Measurements from ENCODE around the gene NUMB. TPM values are rescaled to one million over a fixed set of nuclear protein-coding genes. Genes with fewer than 3 reads are reported as not detected.

NUMB gene
- total RNA-seq, 4 donors from 2014 or later, result 27.7 to 52.8 (median 34.2) TPM

DNA sequence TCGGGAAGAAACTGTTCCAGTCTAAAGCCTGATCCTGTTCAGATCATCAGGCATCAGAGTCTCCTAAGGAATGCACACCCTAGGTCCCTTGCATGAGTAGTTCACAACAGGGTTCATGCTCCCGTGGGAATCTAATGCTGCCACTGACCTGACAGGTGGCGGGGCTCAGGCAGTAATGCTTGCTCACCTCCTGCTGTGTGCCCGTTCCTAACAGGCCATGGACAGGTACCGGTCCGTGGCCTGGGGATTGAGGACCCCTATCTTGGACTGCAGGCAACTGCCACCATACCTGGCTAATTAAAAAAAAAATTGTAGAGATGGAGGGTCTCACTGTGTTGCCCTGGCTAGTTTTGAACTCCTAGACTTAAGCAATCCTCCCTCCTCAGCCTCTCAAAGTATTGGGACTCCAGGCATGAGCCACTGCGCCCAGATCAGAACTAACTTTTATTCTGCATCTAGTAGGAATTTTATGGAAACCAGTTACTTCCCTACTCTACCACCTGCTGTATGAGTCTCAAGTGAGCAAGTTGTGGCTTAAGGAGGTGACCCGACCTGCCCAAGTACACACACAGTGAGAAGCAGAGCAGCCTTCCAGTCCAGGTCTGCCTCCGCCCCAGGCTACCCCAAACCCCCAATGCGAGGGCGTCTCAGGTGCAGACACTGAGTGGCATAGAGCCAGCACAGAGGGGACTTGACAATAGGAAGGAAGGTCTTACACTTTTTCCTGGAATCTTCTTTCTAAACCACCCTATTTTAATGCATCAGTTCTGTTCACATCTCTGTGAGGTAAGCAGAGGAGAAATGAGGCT is 223.6 kb downstream of the NUMB start:
- H3K9me3 ChIP-seq, result no peaks in the 10 kb centered on the region
- H3K4me3 ChIP-seq, result no peak overlapping the region
- peaks cover 23 to 38% (median 27%) of the 10 kb centered on the region in 3 donors for H3K4me1 ChIP-seq
- TF ChIP-seq, protein P1, sequence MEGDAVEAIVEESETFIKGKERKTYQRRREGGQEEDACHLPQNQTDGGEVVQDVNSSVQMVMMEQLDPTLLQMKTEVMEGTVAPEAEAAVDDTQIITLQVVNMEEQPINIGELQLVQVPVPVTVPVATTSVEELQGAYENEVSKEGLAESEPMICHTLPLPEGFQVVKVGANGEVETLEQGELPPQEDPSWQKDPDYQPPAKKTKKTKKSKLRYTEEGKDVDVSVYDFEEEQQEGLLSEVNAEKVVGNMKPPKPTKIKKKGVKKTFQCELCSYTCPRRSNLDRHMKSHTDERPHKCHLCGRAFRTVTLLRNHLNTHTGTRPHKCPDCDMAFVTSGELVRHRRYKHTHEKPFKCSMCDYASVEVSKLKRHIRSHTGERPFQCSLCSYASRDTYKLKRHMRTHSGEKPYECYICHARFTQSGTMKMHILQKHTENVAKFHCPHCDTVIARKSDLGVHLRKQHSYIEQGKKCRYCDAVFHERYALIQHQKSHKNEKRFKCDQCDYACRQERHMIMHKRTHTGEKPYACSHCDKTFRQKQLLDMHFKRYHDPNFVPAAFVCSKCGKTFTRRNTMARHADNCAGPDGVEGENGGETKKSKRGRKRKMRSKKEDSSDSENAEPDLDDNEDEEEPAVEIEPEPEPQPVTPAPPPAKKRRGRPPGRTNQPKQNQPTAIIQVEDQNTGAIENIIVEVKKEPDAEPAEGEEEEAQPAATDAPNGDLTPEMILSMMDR (IDR thresholded peaks at IDR 0.05), result no peak
- no peak for TF ChIP-seq POLR2A (IDR thresholded peaks at IDR 0.05)
- peaks cover 0 to 61% (median 0%) of the 10 kb centered on the region in 4 donors for H3K27me3 ChIP-seq
- 51 to 63% methylated on average over 6 of the region's 11 CpGs for WGBS, 2 donors
- no peaks in the 10 kb centered on the region for H3K36me3 ChIP-seq
- no peak for DNase-seq
- intact Hi-C loops (cut with DNase I), result no loop called here
- no peak overlapping the region for H3K27ac ChIP-seq

DNA sequence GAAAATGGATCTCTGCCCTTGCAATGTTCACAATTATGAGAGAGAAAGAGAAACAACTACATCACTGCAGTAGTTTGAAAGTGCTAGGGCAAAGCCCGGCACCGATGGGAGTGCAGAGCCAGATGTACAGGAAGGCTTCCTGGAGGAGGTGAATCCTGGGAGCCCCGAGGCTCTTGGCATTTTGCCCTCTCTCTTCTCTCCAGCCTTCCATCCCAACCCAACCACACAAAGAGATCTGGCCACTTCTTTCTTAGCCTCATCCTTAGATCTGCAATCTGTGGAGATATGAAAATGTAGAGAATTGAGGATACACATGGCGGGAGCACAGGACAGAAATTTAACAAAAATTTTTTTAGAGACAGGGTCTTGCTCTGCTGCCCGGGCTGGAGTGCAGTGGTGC is 224.3 kb downstream of the NUMB start:
- 79 to 92% methylated on average over 2 to 5 of the region's 5 CpGs for WGBS, 2 donors

DNA sequence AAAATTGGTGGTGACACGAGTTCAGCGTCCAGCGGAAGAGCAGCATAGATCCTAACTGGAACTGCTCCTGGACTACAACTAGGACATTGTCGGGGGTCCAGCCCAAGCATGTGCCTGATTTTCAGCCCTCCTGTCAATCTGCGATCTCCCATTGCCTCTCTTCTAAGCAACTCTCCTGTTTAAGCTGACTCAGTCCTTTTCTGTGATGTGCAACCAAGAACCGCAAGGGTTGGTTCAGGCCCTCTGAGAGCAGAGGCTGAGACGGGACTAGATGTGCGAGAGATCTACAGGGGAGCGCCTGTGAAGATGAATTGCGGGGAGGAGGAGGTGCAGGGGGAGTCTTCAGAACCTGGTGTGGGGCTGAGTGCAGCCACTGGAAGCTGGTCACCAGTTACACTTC is 224.8 kb downstream of the NUMB start:
- peaks cover 15 to 35% (median 21%) of the 10 kb centered on the region in 3 donors for H3K4me1 ChIP-seq
- 77 to 85% methylated on average over 3 to 5 of the region's 10 CpGs for WGBS, 2 donors
- no peak overlapping the region for H3K27ac ChIP-seq
- peaks cover 0 to 49% (median 0%) of the 10 kb centered on the region in 4 donors for H3K27me3 ChIP-seq
- TF ChIP-seq POLR2A (IDR thresholded peaks at IDR 0.05), result no peak
- TF ChIP-seq, protein P1 (IDR thresholded peaks at IDR 0.05), result no peak
- H3K9me3 ChIP-seq, result no peaks in the 10 kb centered on the region
- intact Hi-C loops (cut with DNase I), result no loop called here
- H3K36me3 ChIP-seq, result peaks cover 0 to 5% (median 0%) of the 10 kb centered on the region in 3 donors
- DNase-seq, result no peak
- H3K4me3 ChIP-seq, result no peak overlapping the region

More for the DNA sequence above, 224.3 kb downstream of the NUMB start:
- intact Hi-C loops (cut with DNase I), result no loop called here
- Histone ChIP-seq H3K27me3 (peaks cover 0 to 54% (median 0%) of the 10 kb centered on the region in 4 donors), H3K9me3 (no peaks in the 10 kb centered on the region), H3K4me1 (peaks cover 15 to 35% (median 21%) of the 10 kb centered on the region in 3 donors), H3K36me3 (peaks cover 0 to under 1% (median 0%) of the 10 kb centered on the region in 3 donors), H3K27ac (no peak overlapping the region), H3K4me3 (no peak overlapping the region)
- DNase-seq, result no peak
- TF ChIP-seq POLR2A (IDR thresholded peaks at IDR 0.05), result no peak
- TF ChIP-seq, protein P1 (IDR thresholded peaks at IDR 0.05), result no peak

DNA sequence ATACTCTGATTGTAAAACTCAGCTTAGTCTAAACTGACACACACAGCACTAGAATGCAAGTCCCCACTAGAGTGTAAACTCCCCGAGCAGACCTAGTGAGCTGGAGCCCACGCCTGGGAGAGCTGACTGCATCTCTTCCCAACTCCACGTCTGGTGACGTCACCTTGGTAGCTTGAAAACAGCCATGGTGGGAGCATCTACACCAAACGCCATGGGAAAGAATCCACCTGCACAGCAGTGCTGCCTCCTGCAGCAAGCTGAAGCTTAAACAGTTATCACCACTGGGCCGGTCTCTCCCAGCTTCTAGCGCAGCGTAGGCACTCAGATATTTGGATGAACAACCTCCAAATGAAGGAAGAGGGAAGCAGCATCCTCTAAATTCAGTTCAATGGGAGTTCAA is 225.4 kb downstream of the NUMB start:
- Histone ChIP-seq H3K4me3 (no peak overlapping the region), H3K9me3 (no peaks in the 10 kb centered on the region), H3K27me3 (peaks cover 0 to 43% (median 0%) of the 10 kb centered on the region in 4 donors), H3K4me1 (peaks cover 16 to 35% (median 21%) of the 10 kb centered on the region in 3 donors), H3K36me3 (peaks cover 0 to 9% (median 0%) of the 10 kb centered on the region in 3 donors), H3K27ac (no peak overlapping the region)
- DNase-seq, result no peak
- no peak for TF ChIP-seq POLR2A (IDR thresholded peaks at IDR 0.05)
- TF ChIP-seq, protein P1 (IDR thresholded peaks at IDR 0.05), result no peak
- 61 to 69% methylated on average over 3 to 8 of the region's 8 CpGs for WGBS, 2 donors
- intact Hi-C loops (cut with DNase I), result no loop called here
